ENCODE data around the gene GOSR1. TPM values are rescaled to one million over a fixed set of nuclear protein-coding genes. Genes with fewer than 3 reads are reported as not detected.
"Not testable (repeated sequence)": the region's sequence is repeated elsewhere in the genome, so short reads cannot be mapped to it uniquely, and the experiment has no call there.

GOSR1 gene
- total RNA-seq, 1 experiment from 2014 or later = 86.5 TPM

GRCh38 chr17:30561766-30562165 is 84.6 kb downstream of the GOSR1 start:
- H3K4me1 Mint-ChIP-seq (ENCODE audit: low read depth, unreplicated experiment) = peaks cover 39% of the 10 kb centered on the region

GRCh38 chr17:30563131-30563904 is 86.1 kb downstream of the GOSR1 start:
- intact Hi-C loops (cut with micrococcal nuclease; ENCODE audit: unreplicated experiment); H3K27me3 ChIP-seq (replicated peaks; ENCODE audit: control insufficient read depth, insufficient read depth, low read length); POLR2A ChIA-PET; CTCF ChIA-PET; H3K9me3 Mint-ChIP-seq (ENCODE audit: unreplicated experiment); H3K9me3 ChIP-seq; H3K4me3 ChIP-seq (ENCODE audit: low read depth, low read length); H3K36me3 Mint-ChIP-seq (ENCODE audit: insufficient read depth, unreplicated experiment); H3K36me3 ChIP-seq (ENCODE audit: control insufficient read depth, insufficient read depth, low read length); BruUV-seq (replicated peaks); H3K27me3 Mint-ChIP-seq (ENCODE audit: insufficient read depth, unreplicated experiment): not testable (repeated sequence)
- Mint-ChIP-seq H3K4me1 (ENCODE audit: low read depth, unreplicated experiment) (peaks cover 29% of the 10 kb centered on the region), H3K27ac (ENCODE audit: unreplicated experiment) (peak overlapping the region; percentile 90), H3K4me3 (ENCODE audit: unreplicated experiment) (peak overlapping the region; percentile 48)
- peaks cover 31% of the 10 kb centered on the region for H3K4me1 ChIP-seq
- DNase-seq = peak; percentile 64 to 81

More at GRCh38 chr17:30561766-30562165, 84.6 kb downstream of the GOSR1 start:
- H3K36me3 ChIP-seq (ENCODE audit: control insufficient read depth, insufficient read depth, low read length); DNase-seq; H3K27me3 Mint-ChIP-seq (ENCODE audit: insufficient read depth, unreplicated experiment); H3K27me3 ChIP-seq (replicated peaks; ENCODE audit: control insufficient read depth, insufficient read depth, low read length); H3K36me3 Mint-ChIP-seq (ENCODE audit: insufficient read depth, unreplicated experiment); H3K27ac Mint-ChIP-seq (ENCODE audit: unreplicated experiment); intact Hi-C loops (cut with micrococcal nuclease; ENCODE audit: unreplicated experiment); H3K9me3 Mint-ChIP-seq (ENCODE audit: unreplicated experiment); CTCF ChIA-PET; H3K4me3 ChIP-seq (ENCODE audit: low read depth, low read length); POLR2A ChIA-PET; H3K9me3 ChIP-seq; BruUV-seq (replicated peaks); H3K4me3 Mint-ChIP-seq (ENCODE audit: unreplicated experiment): not testable (repeated sequence)
- H3K4me1 ChIP-seq = peaks cover 31% of the 10 kb centered on the region

- H3K27me3 ChIP-seq (replicated peaks; ENCODE audit: control insufficient read depth, insufficient read depth, low read length); H3K4me3 Mint-ChIP-seq (ENCODE audit: unreplicated experiment); CTCF ChIA-PET; H3K27me3 Mint-ChIP-seq (ENCODE audit: insufficient read depth, unreplicated experiment); BruUV-seq (replicated peaks); H3K9me3 Mint-ChIP-seq (ENCODE audit: unreplicated experiment); H3K4me3 ChIP-seq (ENCODE audit: low read depth, low read length); H3K36me3 ChIP-seq (ENCODE audit: control insufficient read depth, insufficient read depth, low read length); H3K9me3 ChIP-seq; POLR2A ChIA-PET; intact Hi-C loops (cut with micrococcal nuclease; ENCODE audit: unreplicated experiment); H3K36me3 Mint-ChIP-seq (ENCODE audit: insufficient read depth, unreplicated experiment): not testable (repeated sequence)
- H3K4me1 ChIP-seq = peaks cover 31% of the 10 kb centered on the region
- peak overlapping the region; percentile 90 for H3K27ac Mint-ChIP-seq (ENCODE audit: unreplicated experiment)
- H3K4me1 Mint-ChIP-seq (ENCODE audit: low read depth, unreplicated experiment) = peaks cover 29% of the 10 kb centered on the region
- peak in 1 of 2 experiments; percentile 70 for DNase-seq
Measured at GRCh38 chr17:30563905-30564390, 86.7 kb downstream of the GOSR1 start.

GRCh38 chr17:30564422-30565072 is 87.3 kb downstream of the GOSR1 start:
- H3K9me3 ChIP-seq; H3K27me3 Mint-ChIP-seq (ENCODE audit: insufficient read depth, unreplicated experiment); CTCF ChIA-PET; POLR2A ChIA-PET; BruUV-seq (replicated peaks); DNase-seq; H3K27me3 ChIP-seq (replicated peaks; ENCODE audit: control insufficient read depth, insufficient read depth, low read length); H3K4me3 ChIP-seq (ENCODE audit: low read depth, low read length); H3K4me3 Mint-ChIP-seq (ENCODE audit: unreplicated experiment); H3K9me3 Mint-ChIP-seq (ENCODE audit: unreplicated experiment); H3K36me3 Mint-ChIP-seq (ENCODE audit: insufficient read depth, unreplicated experiment); H3K36me3 ChIP-seq (ENCODE audit: control insufficient read depth, insufficient read depth, low read length); intact Hi-C loops (cut with micrococcal nuclease; ENCODE audit: unreplicated experiment): not testable (repeated sequence)
- peaks cover 31% of the 10 kb centered on the region for H3K4me1 ChIP-seq
- H3K27ac Mint-ChIP-seq (ENCODE audit: unreplicated experiment) = peak overlapping the region; percentile 90
- peaks cover 29% of the 10 kb centered on the region for H3K4me1 Mint-ChIP-seq (ENCODE audit: low read depth, unreplicated experiment)
